ENCODE measurements around the gene PCYT1A.

Gene PCYT1A

DNA sequence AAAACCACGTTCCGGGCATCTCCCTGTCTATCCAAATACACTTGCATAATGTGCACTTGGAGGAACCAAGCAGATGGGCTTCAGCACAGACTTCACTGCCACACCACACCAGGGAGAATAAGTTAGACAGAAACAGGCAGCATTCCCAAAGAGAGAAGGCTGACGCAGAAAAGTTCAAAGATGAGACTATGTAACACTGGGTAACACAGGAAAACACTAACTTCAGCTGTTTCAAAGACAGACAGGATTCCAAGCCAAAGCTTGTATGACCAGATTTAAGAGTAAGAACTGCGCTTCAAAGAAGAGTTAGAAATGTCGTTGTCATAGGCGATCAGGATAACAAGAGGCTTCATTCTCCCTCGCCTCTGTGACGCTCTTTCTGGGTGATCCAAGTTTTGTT lies 51.3 kb downstream of the PCYT1A start:
- H3K4me3 ChIP-seq (ENCODE audit: low read depth, low read length), result no peak overlapping the region
- TF ChIP-seq, protein P1, sequence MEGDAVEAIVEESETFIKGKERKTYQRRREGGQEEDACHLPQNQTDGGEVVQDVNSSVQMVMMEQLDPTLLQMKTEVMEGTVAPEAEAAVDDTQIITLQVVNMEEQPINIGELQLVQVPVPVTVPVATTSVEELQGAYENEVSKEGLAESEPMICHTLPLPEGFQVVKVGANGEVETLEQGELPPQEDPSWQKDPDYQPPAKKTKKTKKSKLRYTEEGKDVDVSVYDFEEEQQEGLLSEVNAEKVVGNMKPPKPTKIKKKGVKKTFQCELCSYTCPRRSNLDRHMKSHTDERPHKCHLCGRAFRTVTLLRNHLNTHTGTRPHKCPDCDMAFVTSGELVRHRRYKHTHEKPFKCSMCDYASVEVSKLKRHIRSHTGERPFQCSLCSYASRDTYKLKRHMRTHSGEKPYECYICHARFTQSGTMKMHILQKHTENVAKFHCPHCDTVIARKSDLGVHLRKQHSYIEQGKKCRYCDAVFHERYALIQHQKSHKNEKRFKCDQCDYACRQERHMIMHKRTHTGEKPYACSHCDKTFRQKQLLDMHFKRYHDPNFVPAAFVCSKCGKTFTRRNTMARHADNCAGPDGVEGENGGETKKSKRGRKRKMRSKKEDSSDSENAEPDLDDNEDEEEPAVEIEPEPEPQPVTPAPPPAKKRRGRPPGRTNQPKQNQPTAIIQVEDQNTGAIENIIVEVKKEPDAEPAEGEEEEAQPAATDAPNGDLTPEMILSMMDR (IDR thresholded peaks at IDR 0.05; ENCODE audit: borderline replicate concordance, insufficient read depth, low read depth, low read length), result no peak

DNA sequence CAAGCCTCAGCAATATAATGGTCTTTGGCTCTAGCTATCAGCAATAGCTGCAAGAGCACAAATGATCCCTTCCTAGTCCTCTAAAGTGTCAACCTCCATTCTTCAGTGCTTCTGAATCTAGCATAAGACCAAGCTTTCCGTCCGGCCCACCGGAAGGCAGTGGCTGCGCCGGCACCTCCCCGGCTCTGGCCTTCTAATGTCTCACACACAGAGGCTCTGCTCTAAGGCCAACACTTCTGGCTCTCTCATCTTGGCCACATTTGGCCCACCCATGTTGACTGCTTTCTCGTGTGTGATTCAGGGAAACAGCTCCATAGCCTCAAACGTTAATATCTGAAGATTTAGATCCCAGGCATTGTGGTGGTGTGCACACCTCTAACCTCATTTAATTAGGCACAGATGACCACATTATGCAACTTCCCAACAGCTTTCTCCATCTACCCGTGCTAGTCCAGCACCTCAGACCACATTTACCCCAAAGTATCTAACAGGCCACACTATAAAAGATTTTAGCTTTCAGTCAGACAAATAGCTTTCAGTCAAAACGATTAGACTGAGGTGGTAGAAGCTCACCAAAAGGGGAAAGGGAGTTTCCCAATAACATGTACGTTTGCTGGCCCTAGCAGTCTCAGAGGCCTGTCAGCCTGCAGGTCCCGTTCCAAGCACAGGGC lies 51.9 kb downstream of the PCYT1A start:
- H3K4me3 ChIP-seq (ENCODE audit: low read depth, low read length), result no peak overlapping the region
- TF ChIP-seq, protein P1 (IDR thresholded peaks at IDR 0.05; ENCODE audit: borderline replicate concordance, insufficient read depth, low read depth, low read length), result no peak

DNA sequence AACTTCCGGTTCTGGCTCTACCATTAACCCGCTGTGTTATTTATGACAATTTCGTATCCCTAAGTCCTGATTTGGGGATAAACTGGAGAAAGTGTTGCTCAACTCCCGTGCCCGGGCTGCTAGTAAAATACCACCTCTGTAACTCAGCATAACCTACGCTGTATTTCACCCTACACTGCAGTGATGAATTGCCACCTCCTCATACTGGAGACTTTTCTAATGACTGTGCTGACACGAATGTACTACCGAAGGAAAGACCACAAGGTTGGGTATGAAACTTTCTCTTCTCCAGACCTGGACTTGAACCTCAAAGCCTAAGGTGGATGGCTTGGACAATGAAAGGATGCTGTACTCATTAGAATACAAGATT lies 54.7 kb downstream of the PCYT1A start:
- H3K4me3 ChIP-seq (ENCODE audit: low read depth, low read length), result no peak overlapping the region
- TF ChIP-seq, protein P1 (IDR thresholded peaks at IDR 0.05; ENCODE audit: borderline replicate concordance, insufficient read depth, low read depth, low read length), result no peak

DNA sequence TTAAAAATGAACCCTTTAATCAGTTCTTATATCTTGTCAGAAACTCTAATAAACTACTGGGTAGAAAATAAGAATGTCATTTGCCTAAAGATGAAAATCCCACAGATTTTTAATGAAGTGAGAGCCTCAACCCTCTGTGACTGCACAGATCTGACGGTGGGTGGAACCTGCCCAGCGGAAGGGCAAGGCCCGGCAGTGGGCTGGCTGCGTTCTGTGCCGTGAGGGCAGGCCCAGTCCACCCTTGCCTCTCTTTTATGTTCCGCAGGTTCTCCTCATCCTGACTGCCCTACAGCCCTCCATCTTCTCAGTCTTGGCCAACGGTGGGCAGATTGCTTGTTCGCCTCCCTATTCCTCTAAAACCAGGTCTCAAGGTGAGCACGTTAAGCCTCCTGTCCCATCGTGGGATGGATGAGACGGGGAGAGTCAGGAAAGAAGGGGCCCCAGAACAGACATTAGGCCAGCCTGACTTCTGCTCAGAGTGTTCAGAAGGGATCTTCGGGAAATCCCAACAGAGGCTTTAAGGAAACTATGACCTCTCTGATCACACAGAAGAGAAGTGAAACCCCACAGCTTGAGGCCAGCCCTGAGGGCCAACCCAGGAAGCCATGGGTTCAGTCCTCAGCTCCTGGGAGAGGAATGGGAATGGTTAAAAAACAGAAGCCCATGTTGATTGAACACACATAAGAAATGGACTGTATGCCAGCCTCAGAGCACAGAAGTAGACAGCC lies 55.2 kb downstream of the PCYT1A start:
- no peak overlapping the region for H3K4me3 ChIP-seq (ENCODE audit: low read depth, low read length)
- TF ChIP-seq, protein P1 (IDR thresholded peaks at IDR 0.05; ENCODE audit: borderline replicate concordance, insufficient read depth, low read depth, low read length), result no peak

DNA sequence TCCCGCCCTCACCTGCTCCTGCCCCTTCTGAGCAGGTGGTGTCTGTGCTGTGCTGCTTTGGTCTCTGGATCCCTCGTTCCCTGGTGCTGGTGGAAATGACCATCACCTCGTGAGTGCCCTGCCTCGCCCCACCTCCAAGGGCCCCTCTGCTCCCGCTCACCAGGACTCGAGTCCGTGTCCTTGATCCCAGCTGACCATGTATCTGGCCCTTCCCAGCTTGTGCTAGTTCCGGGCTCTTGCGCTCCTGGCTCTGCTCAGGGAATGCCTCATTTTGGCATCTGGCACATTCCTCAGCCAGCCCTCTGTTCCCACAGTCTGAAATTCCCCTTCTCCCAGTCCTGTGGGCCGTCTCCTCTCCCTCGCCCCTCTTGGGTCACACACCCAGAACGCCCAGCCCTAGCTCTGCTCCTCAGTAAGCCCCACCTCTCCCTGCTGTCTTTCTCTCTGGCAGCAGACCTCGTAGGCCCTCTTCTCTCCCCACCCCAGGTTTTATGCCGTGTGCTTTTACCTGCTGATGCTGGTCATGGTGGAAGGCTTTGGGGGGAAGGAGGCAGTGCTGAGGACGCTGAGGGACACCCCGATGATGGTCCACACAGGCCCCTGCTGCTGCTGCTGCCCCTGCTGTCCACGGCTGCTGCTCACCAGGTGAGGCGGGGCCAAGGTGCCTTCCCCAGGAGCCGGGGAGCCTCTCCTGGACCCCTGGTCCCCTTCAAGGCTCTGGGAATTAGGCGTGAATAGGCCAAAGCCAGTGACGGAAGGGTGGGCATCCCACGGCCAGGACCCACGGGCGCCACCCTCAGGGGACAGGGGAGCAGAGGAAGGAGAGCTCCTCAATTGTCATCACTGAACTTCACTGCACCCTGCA lies 59.7 kb downstream of the PCYT1A start:
- TF ChIP-seq, protein P1 (IDR thresholded peaks at IDR 0.05; ENCODE audit: borderline replicate concordance, insufficient read depth, low read depth, low read length), result peak; percentile 19; the same call in 1 of the 2 replicates
- H3K4me3 ChIP-seq (ENCODE audit: low read depth, low read length), result no peak overlapping the region

DNA sequence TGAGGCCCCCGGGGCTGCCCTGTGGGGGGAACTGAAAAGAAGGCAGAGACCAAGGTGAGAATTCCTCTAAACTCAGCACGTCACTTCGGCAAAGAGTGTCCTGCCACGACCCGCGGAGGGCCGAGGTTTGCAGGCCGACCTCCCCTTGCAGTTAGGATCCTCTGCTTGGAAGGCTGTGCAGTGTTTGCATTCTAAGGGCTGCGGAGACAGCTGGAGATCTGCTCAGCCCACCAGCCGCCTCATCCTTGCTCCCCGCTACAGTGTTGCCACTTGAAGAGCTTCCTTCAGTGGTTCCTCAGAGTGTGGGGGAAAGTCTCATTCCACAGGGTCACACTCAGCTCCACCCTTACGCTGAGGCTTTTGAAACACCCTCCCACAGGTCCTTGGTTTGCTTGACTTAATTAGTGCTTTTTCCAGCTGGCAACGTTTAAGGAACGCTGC lies 60.4 kb downstream of the PCYT1A start:
- no peak overlapping the region for H3K4me3 ChIP-seq (ENCODE audit: low read depth, low read length)
- TF ChIP-seq, protein P1 (IDR thresholded peaks at IDR 0.05; ENCODE audit: borderline replicate concordance, insufficient read depth, low read depth, low read length), result no peak

All from GM12875 (cell line).